IPS DF 6.9 (cell line): ENCODE data around the gene MARCKSL1.
"Not testable (repeated sequence)": the region's sequence is repeated elsewhere in the genome, so short reads cannot be mapped to it uniquely, and the experiment has no call there.

Source experiments
- DNase-seq: peaks from one replicate; pipeline ENCODE4 v3.0.0-alpha.2; 2013; ENCODE audit warnings: low read depth, low spot score
- H3K27ac ChIP-seq: one replicate; pipeline ENCODE4 v1.5.1; 2013; ENCODE audit warnings: low read length, control low read depth
- H3K27me3 ChIP-seq: 2 replicates; pipeline ENCODE4 v1.6.1; 2013; ENCODE audit warnings: mild to moderate bottlenecking, low read length; ENCODE audit not compliant: control insufficient read depth, insufficient read depth
- H3K36me3 ChIP-seq: 2 replicates; pipeline ENCODE4 v1.6.1; 2013; ENCODE audit warnings: low read length; ENCODE audit not compliant: control insufficient read depth, insufficient read depth
- H3K4me1 ChIP-seq: 2 replicates; pipeline ENCODE4 v1.6.1; 2013; ENCODE audit warnings: low read length; ENCODE audit not compliant: control insufficient read depth, insufficient read depth
- H3K4me3 ChIP-seq: 2 replicates; pipeline ENCODE4 v1.5.1; 2013; ENCODE audit warnings: mild to moderate bottlenecking, low read length
- H3K9me3 ChIP-seq: 2 replicates; pipeline ENCODE4 v1.6.1; 2013; ENCODE audit warnings: low read length, inconsistent platforms; ENCODE audit not compliant: control insufficient read depth, insufficient read depth
- WGBS: extraction: QIAGEN DNeasy Blood & Tissue Kit; methylation state at CpG from one replicate; pipeline ENCODE4 v1.1.7; 2013; ENCODE audit warnings: mixed read lengths, missing lambda C conversion rate; ENCODE audit not compliant: insufficient read length, insufficient coverage; 5-methylcytosine and 5-hydroxymethylcytosine counted together

MARCKSL1 gene

DNA sequence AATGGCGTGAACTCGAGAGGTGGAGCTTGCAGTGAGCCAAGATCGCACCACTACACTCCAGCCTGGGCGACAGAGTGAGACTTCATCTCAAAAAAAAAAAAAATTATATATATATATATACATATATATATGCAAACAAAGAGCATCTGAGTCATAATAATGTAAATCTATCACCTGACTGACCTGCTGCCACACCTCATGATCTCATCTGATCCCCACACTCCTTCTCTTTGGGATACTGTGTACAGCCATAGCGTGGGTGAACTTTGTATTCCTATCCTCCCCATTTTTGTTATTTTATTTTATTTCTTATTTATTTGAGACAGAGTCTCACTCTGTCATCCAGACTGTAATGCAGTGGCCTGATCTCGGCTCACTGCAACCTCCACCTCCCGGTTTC is 46.8 kb downstream of the MARCKSL1 start:
- H3K4me1 ChIP-seq, result no peaks in the 10 kb centered on the region
- no peak overlapping the region for H3K27ac ChIP-seq
- H3K27me3 ChIP-seq, result no peaks in the 10 kb centered on the region
- no peak for DNase-seq
- H3K9me3 ChIP-seq, result no peaks in the 10 kb centered on the region
- no CpG with 5 or more reads among the region's 7 CpGs for WGBS
- H3K36me3 ChIP-seq, result peaks cover 7% of the 10 kb centered on the region; the same call in 1 of the 2 replicates
- no peak overlapping the region for H3K4me3 ChIP-seq

DNA sequence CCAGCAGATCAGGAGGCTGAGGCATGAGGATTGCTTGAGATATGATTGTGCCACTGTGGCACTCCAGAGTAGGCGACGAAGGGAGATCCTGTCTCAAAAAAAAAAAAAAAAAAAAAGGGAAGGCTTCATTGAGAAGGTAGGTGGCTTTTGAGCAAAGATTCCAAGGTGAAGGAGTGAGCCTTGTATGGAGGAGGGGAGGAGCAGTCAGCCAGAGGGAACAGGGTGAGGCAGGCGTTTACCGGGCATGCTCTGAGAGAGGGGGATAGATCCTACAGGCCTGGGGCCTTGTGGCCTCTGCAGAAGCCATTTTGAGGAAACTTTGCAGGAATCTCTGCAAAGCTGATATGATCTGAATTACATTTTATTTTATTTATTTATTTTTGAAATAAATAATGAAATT is 49.3 kb downstream of the MARCKSL1 start:
- no peaks in the 10 kb centered on the region for H3K9me3 ChIP-seq
- H3K27ac ChIP-seq, result no peak overlapping the region
- no peaks in the 10 kb centered on the region for H3K4me1 ChIP-seq
- no peak overlapping the region for H3K4me3 ChIP-seq
- peaks cover 7% of the 10 kb centered on the region; the same call in 1 of the 2 replicates for H3K36me3 ChIP-seq
- WGBS, result no CpG with 5 or more reads among the region's 4 CpGs
- DNase-seq, result no peak
- no peaks in the 10 kb centered on the region for H3K27me3 ChIP-seq

DNA sequence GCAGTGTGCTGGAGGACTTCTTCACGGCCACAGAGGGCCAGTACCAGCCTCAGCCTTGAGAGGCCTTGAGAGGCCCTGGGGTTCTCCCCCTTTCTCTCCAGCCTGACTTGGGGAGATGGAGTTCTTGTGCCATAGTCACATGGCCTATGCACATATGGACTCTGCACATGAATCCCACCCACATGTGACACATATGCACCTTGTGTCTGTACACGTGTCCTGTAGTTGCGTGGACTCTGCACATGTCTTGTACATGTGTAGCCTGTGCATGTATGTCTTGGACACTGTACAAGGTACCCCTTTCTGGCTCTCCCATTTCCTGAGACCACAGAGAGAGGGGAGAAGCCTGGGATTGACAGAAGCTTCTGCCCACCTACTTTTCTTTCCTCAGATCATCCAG is 50.4 kb downstream of the MARCKSL1 start:
- Histone ChIP-seq H3K27me3 (no peaks in the 10 kb centered on the region; the same call in 1 of the 2 replicates), H3K27ac (no peak overlapping the region), H3K9me3 (no peaks in the 10 kb centered on the region), H3K4me1 (no peaks in the 10 kb centered on the region), H3K36me3 (peaks cover 10% of the 10 kb centered on the region; the same call in 1 of the 2 replicates), H3K4me3 (no peak overlapping the region)
- no CpG with 5 or more reads among the region's 3 CpGs for WGBS
- no peak for DNase-seq

DNA sequence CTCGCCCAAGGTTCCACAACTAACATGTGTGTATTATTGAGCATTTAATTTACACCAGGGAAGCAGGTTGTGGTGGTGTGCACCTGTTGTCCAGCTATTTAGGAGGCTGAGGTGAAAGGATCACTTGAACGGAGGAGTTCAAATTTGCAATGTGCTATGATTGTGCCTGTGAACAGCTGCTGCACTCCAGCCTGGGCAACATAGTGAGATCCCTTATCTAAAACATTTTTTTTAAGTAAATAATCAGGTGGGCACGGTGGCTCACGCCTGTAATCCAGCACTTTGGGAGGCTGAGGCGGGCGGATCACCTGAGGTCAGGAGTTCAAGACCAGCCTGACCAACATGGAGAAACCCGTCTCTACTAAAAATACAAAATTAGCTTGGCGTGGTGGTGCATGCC is 51.3 kb downstream of the MARCKSL1 start:
- not testable (repeated sequence) for H3K27me3 ChIP-seq, DNase-seq, H3K4me3 ChIP-seq, H3K4me1 ChIP-seq, H3K9me3 ChIP-seq, H3K27ac ChIP-seq
- H3K36me3 ChIP-seq, result peaks cover 14% of the 10 kb centered on the region; the same call in 1 of the 2 replicates
- no CpG with 5 or more reads among the region's 8 CpGs for WGBS
